ENCODE measurements around the gene FBXO36.

Gene FBXO36

DNA sequence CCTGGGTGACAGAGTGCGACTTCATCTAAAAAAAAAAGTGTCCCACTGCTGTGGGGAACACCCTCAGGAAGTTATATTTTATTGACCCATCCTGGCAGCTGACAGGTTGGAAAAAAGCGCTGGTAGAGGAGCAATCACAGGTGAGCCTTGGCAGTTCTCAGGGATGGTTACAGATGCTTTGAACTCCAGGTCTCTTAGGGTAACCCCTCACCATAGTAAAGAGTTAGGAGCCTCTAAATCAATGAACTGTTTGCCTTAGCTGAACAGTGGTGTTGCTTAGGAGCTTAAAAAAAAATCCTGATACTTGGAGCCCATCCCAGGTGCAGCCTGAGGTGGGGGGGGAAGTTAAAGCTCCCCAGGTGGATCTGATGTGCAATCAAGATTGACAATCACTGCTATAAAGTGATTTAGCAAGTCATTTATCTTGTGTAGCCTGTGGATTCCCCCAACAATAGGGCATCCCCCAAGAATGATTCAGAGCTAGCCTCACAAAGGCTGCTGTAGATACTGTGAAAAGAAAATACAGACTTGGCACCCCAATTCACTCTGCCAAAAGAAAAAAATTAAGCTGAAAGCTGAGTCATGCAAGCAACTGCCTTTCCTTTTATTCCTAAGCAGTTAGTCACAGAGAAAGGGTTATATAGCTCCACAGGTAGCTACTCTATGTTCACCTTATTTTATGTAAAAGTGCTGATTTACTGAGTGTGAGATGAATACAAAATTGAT is 131.6 kb downstream of the FBXO36 start:
- DNase-seq, result no peak

GRCh38 chr2:230060672-230061293 is 138.5 kb downstream of the FBXO36 start:
- no peak for DNase-seq
